Muscle layer of duodenum (tissue), 2 donors: ENCODE data around the gene NPIPA7.
"Not testable (repeated sequence)": the region's sequence is repeated elsewhere in the genome, so short reads cannot be mapped to it uniquely, and the experiment has no call there.

Experiments used
- H3K27ac ChIP-seq: one replicate; pipeline ENCODE4 v1.7.0; 2013; ENCODE audit warnings: mild to moderate bottlenecking, low read length
- H3K27me3 ChIP-seq: one replicate; pipeline ENCODE4 v1.7.0; 2013; ENCODE audit warnings: low read depth, mild to moderate bottlenecking, control low read depth, low read length
- H3K36me3 ChIP-seq, 2 donors: one replicate each; pipeline ENCODE4 v1.7.0; 2013; ENCODE audit warnings: low read length in 2 of 2, control low read depth in 1 of 2, mild to moderate bottlenecking in 1 of 2; ENCODE audit not compliant: insufficient read depth in 2 of 2, control insufficient read depth in 1 of 2
- H3K4me1 ChIP-seq, 2 donors: one replicate each; pipeline ENCODE4 v1.7.0; 2013; ENCODE audit warnings: low read length in 2 of 2, mild to moderate bottlenecking in 2 of 2, control low read depth in 1 of 2, moderate library complexity in 1 of 2; ENCODE audit not compliant: insufficient read depth in 2 of 2, control insufficient read depth in 1 of 2
- H3K4me3 ChIP-seq, 2 donors: one replicate each; pipeline ENCODE4 v1.7.0; 2013; ENCODE audit warnings: low read length in 2 of 2, low read depth in 1 of 2, mild to moderate bottlenecking in 1 of 2
- H3K9me3 ChIP-seq, 2 donors: one replicate each; pipeline ENCODE4 v1.7.0; 2013; ENCODE audit warnings: low read length in 2 of 2, control low read depth in 1 of 2, mild to moderate bottlenecking in 1 of 2; ENCODE audit not compliant: control insufficient read depth in 1 of 2
- donor health status: healthy.

NPIPA7 gene

DNA sequence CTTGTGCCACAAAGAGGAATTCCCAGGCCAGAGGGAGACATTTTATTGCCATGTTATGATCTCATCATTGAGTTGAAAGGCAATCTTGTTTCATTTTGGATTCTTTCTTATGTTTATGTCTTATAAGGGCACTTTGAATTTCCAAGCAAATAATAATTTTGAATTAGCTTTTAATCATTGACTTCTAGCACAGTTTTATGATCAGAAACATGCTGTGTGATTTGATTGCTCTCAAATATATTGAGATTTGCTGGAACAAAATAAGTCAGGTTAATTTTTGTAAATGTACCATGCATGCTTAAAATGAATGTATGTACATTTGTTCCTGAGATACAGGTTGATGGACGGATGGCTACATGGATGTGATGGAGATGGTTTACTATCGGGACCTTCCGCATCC lies at the start of gene NPIPA7:
NPIPA7 (plus strand) TSS at position 301 of the 400 bp plus-strand sequence. CDS start 105 bp downstream, outside the sequence.
- H3K27ac ChIP-seq, H3K4me1 ChIP-seq, H3K9me3 ChIP-seq, H3K27me3 ChIP-seq, H3K36me3 ChIP-seq, H3K4me3 ChIP-seq: not testable (repeated sequence)

DNA sequence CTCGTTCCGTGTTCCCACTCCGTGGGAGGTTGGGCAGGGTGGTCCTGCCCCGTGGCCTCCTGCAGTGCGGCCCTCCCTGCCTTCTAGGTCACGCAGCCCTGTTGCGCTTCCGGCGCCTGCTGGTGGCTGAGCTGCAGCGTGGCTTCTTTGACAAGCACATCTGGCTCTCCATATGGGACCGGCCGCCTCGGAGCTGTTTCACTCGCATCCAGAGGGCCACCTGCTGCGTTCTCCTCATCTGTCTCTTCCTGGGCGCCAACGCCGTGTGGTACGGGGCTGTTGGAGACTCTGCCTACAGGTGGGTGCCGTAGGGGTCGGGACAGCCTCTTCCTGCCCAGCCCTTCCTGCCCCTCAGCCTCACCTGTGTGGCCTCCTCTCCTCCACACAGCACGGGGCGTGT lies 47.5 kb upstream of the NPIPA7 start:
- not testable (repeated sequence) for H3K27me3 ChIP-seq, H3K36me3 ChIP-seq, H3K4me3 ChIP-seq, H3K4me1 ChIP-seq, H3K27ac ChIP-seq, H3K9me3 ChIP-seq

DNA sequence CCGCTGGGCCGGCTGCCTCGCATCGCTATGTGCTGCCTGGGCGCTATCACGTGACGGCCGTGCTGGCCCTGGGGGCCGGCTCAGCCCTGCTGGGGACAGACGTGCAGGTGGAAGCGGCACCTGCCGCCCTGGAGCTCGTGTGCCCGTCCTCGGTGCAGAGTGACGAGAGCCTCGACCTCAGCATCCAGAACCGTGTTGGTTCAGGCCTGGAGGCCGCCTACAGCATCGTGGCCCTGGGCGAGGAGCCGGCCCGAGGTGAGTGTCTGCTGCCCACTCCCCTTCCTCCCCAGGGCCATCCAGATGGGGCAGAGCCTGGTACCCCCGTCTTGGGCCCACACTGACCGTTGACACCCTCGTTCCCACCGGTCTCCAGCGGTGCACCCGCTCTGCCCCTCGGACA lies 21.4 kb upstream of the NPIPA7 start:
- H3K27ac ChIP-seq, H3K27me3 ChIP-seq, H3K36me3 ChIP-seq, H3K4me1 ChIP-seq, H3K9me3 ChIP-seq, H3K4me3 ChIP-seq: not testable (repeated sequence)

DNA sequence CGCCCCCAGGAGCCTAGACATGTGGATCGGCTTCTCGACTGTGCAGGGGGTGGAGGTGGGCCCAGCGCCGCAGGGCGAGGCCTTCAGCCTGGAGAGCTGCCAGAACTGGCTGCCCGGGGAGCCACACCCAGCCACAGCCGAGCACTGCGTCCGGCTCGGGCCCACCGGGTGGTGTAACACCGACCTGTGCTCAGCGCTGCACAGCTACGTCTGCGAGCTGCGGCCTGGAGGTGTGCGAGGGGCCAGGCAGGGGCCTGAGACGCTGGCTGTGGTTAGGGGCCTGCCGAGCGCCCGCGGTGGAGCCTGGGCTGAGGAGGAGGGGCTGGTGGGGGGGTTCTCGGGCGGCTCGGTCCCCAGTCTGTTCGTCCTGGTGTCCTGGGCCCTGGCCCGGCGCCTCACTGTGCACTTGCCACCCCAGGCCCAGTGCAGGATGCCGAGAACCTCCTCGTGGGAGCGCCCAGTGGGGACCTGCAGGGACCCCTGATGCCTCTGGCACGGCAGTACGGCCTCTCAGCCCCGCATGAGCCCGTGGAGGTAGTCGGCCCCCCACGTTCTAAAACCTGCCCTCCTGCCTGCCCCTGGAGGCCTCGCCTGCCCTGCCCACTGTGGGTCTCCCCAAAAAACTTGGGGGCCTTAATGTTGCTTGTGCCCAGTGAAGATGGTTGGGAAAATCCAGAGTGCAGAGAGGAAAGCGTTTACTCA lies 20.2 kb upstream of the NPIPA7 start:
- H3K4me3 ChIP-seq, H3K9me3 ChIP-seq, H3K27me3 ChIP-seq, H3K36me3 ChIP-seq, H3K4me1 ChIP-seq, H3K27ac ChIP-seq: not testable (repeated sequence)

DNA sequence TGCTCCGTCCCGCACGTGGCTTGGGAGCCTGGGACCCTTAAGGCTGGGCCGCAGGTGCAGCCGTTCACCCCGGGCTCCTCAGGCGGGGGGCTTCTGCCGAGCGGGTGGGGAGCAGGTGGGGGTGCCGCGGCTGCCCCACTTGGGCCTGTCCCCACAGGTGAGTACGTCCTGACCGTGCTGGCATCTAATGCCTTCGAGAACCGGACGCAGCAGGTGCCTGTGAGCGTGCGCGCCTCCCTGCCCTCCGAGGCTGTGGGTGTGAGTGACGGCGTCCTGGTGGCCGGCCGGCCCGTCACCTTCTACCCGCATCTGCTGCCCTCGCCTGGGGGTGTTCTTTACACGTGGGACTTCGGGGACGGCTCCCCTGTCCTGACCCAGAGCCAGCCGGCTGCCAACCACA lies 15.3 kb upstream of the NPIPA7 start:
- not testable (repeated sequence) for H3K27ac ChIP-seq, H3K4me1 ChIP-seq, H3K4me3 ChIP-seq, H3K27me3 ChIP-seq, H3K36me3 ChIP-seq, H3K9me3 ChIP-seq

DNA sequence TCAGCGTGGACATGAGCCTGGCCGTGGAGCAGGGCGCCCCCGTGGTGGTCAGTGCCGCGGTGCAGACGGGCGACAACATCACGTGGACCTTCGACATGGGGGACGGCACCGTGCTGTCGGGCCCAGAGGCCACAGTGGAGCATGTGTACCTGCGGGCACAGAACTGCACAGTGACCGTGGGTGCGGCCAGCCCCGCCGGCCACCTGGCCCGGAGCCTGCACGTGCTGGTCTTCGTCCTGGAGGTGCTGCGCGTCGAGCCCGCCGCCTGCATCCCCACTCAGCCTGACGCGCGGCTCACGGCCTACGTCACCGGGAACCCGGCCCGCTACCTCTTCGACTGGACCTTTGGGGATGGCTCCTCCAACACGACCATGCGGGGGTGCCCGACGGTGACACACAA lies 14.8 kb upstream of the NPIPA7 start:
- not testable (repeated sequence) for H3K36me3 ChIP-seq, H3K27me3 ChIP-seq, H3K27ac ChIP-seq, H3K4me1 ChIP-seq, H3K9me3 ChIP-seq, H3K4me3 ChIP-seq

DNA sequence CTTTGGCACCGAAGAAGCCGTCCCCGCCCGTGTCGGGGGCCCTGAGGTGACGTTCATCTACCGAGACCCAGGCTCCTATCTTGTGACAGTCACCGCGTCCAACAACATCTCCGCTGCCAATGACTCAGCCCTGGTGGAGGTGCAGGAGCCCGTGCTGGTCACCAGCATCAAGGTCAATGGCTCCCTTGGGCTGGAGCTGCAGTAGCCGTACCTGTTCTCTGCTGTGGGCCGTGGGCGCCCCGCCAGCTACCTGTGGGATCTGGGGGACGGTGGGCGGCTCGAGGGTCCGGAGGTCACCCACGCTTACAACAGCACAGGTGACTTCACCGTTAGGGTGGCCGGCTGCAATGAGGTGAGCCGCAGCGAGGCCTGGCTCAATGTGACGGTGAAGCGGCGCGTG lies 14.2 kb upstream of the NPIPA7 start:
- H3K4me1 ChIP-seq, H3K36me3 ChIP-seq, H3K4me3 ChIP-seq, H3K27ac ChIP-seq, H3K9me3 ChIP-seq, H3K27me3 ChIP-seq: not testable (repeated sequence)

DNA sequence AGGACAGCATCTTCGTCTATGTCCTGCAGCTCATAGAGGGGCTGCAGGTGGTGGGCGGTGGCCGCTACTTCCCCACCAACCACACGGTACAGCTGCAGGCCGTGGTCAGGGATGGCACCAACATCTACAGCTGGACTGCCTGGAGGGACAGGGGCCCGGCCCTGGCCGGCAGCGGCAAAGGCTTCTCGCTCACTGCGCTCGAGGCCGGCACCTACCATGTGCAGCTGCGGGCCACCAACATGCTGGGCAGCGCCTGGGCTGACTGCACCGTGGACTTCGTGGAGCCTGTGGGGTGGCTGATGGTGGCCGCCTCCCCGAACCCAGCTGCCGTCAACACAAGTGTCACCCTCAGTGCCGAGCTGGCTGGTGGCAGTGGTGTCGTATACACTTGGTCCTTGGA lies 13.6 kb upstream of the NPIPA7 start:
- H3K4me1 ChIP-seq, H3K36me3 ChIP-seq, H3K9me3 ChIP-seq, H3K27ac ChIP-seq, H3K4me3 ChIP-seq, H3K27me3 ChIP-seq: not testable (repeated sequence)

DNA sequence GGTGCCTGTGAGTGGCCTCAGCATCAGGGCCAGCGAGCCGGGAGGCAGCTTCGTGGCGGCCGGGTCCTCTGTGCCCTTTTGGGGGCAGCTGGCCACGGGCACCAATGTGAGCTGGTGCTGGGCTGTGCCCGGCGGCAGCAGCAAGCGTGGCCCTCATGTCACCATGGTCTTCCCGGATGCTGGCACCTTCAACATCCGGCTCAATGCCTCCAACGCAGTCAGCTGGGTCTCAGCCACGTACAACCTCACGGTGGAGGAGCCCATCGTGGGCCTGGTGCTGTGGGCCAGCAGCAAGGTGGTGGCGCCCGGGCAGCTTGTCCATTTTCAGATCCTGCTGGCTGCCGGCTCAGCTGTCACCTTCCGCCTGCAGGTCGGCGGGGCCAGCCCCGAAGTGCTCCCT lies 13.1 kb upstream of the NPIPA7 start:
- H3K36me3 ChIP-seq, H3K4me3 ChIP-seq, H3K27ac ChIP-seq, H3K4me1 ChIP-seq, H3K9me3 ChIP-seq, H3K27me3 ChIP-seq: not testable (repeated sequence)

DNA sequence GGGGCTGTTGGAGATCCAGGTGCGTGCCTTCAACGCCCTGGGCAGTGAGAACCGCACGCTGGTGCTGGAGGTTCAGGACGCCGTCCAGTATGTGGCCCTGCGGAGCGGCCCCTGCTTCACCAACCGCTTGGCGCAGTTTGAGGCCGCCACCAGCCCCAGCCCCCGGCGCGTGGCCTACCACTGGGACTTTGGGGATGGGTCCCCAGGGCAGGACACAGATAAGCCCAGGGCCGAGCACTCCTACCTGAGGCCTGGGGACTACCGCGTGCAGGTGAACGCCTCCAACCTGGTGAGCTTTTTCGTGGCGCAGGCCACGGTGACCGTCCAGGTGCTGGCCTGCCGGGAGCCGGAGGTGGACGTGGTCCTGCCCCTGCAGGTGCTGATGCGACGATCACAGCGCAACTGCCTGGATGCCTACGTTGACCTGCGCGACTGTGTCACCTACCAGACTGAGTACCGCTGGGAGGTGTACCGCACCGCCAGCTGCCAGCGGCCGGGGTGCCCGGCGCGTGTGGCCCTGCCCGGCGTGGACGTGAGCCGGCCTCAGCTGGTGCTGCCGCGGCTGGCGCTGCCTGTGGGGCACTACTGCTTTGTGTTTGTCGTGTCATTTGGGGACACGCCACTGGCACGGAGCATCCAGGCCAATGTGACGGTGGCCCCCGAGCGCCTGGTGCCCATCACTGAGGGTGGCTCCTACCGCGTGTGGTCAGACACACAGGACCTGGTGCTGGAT lies 12.2 kb upstream of the NPIPA7 start:
- H3K9me3 ChIP-seq, H3K36me3 ChIP-seq, H3K27me3 ChIP-seq, H3K4me3 ChIP-seq, H3K4me1 ChIP-seq, H3K27ac ChIP-seq: not testable (repeated sequence)

DNA sequence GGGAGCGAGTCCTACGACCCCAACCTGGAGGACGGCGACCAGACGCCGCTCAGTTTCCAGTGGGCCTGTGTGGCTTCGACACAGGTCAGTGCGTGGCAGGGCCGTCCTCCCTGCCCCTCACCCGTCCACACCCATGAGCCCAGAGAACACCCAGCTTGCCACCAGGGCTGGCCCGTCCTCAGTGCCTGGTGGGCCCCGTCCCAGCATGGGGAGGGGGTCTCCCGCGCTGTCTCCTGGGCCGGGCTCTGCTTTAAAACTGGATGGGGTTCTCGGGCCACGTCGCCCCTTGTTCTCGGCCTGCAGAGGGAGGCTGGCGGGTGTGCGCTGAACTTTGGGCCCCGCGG lies 11.7 kb upstream of the NPIPA7 start:
- not testable (repeated sequence) for H3K27ac ChIP-seq, H3K36me3 ChIP-seq, H3K4me1 ChIP-seq, H3K27me3 ChIP-seq, H3K4me3 ChIP-seq, H3K9me3 ChIP-seq
